ENCODE data around the gene SRXN1. TPM values are rescaled to one million over a fixed set of nuclear protein-coding genes. Genes with fewer than 3 reads are reported as not detected.

SRXN1 gene
- total RNA-seq, 2 experiments from 2014 or later: 1.2 to 1.4 TPM

DNA sequence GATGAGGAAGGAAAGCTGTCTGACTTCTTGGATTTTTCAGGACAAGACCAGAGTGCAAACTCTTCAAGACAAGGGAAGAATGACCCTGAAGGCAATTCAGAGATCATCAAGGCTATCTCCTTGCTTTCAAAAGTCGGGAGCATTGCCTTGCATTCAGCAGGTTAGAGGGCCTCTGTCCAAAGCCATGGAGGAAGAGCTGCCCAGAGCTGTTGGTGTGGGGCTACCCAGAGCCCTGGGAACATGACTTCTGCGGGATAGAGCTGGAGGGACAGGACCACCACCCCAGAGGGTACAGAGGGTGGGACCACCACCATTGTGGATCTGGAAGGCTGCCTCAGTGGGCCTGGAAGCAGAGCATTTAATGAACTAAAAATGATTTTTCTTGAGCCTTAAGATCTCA lies 5.2 kb upstream of the SRXN1 start:
- H3K27me3 Mint-ChIP-seq: peaks cover 60% of the 10 kb centered on the region
- no peak for DNase-seq

DNA sequence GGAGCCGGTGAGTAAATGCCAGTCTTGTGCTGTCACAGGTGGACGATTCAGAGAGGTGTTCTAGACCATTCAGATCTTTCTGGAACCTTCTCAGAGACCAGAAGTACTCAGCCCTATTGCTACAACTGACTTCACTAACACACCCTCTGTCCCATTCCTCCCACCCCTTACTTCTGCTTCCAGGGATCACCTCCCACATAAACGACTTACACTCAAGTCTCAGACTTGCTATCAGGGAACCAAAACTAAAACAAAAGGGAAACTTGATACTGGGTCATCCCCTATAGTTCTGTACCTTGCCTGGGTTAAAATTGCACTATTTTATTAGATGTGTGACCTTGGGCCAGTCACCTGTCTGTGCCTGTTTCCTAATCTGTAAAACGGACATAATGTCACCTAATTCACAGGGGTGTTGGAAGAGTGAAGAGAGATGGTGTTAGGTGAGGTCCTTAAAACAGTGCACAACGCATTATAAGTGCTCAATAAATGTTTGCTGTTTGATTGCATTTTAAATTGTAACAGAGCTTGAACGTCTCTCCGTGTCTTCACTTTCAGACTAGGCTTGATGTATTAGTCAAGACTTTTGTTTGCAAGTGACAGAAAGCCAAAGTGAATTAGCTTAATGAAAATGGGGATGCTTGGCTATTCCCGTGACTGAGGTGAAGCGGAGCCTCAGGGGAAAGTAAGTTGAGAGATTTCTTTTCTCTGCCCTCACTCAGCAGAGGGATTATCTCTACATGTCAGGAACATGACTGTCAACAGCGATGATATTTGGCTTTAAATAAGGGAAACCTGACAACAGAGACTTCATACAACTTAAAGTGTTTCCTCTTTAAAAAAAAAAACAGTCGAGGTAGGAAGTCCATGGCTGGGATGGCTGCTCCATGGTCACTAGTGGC lies 3.0 kb upstream of the SRXN1 start:
- no peak for TF ChIP-seq CTCF (IDR thresholded peaks at IDR 0.05)
- Mint-ChIP-seq H3K27me3 (peaks cover 42% of the 10 kb centered on the region), H3K9me3 (no peaks in the 10 kb centered on the region), H3K4me1 (ENCODE audit: low read depth) (peaks cover 23% of the 10 kb centered on the region), H3K27ac (no peak overlapping the region), H3K36me3 (ENCODE audit: low read depth) (no peaks in the 10 kb centered on the region), H3K4me3 (peak overlapping the region; percentile 67)
- intact Hi-C loops (cut with DNase I, micrococcal nuclease): no loop called here
- H3K9me3 ChIP-seq (ENCODE audit: control insufficient read depth in 1 of 2, insufficient read depth in 1 of 2, low read length in 2 of 2): no peaks in the 10 kb centered on the region
- H3K27ac ChIP-seq (ENCODE audit: low read depth in 1 of 2, low read length in 2 of 2): no peak overlapping the region
- H3K4me3 ChIP-seq (ENCODE audit: low read length): no peak overlapping the region
- POLR2A ChIA-PET: no interaction called here
- CTCF ChIA-PET: interaction anchor here (3.1 kb wide), 1 partner anchor 10 kb away, joined by 10 read pairs; no protein-coding TSS in a partner anchor
- peaks cover 23% of the 10 kb centered on the region for H3K4me1 ChIP-seq (ENCODE audit: insufficient read depth, low read length)
- no peak for ATAC-seq (ENCODE audit: poor library complexity)
- H3K36me3 ChIP-seq (ENCODE audit: insufficient read depth, low read length): no peaks in the 10 kb centered on the region
- H3K27me3 ChIP-seq (ENCODE audit: control insufficient read depth in 1 of 2, insufficient read depth in 2 of 2, low read length in 2 of 2): peaks cover 17 to 31% of the 10 kb centered on the region in 2 experiments
- DNase-seq: no peak

More for the DNA sequence above, 5.2 kb upstream of the SRXN1 start:
- intact Hi-C loops (cut with DNase I, micrococcal nuclease): no loop called here
- H3K27me3 ChIP-seq (ENCODE audit: control insufficient read depth in 1 of 2, insufficient read depth in 2 of 2, low read length in 2 of 2): peaks cover 34 to 53% of the 10 kb centered on the region in 2 experiments
- ChIA-PET POLR2A (no interaction called here), CTCF (no interaction called here)
- Mint-ChIP-seq H3K4me3 (no peak overlapping the region), H3K27ac (no peak overlapping the region), H3K4me1 (ENCODE audit: low read depth) (peaks cover 10% of the 10 kb centered on the region), H3K9me3 (no peaks in the 10 kb centered on the region), H3K36me3 (ENCODE audit: low read depth) (no peaks in the 10 kb centered on the region)
- TF ChIP-seq CTCF (IDR thresholded peaks at IDR 0.05): no peak
- no peak for ATAC-seq (ENCODE audit: poor library complexity)
- peaks cover 0 to 6% of the 10 kb centered on the region in 2 experiments for H3K9me3 ChIP-seq (ENCODE audit: control insufficient read depth in 1 of 2, insufficient read depth in 1 of 2, low read length in 2 of 2)
- peaks cover 9% of the 10 kb centered on the region for H3K4me1 ChIP-seq (ENCODE audit: insufficient read depth, low read length)
- no peaks in the 10 kb centered on the region for H3K36me3 ChIP-seq (ENCODE audit: insufficient read depth, low read length)
- H3K27ac ChIP-seq (ENCODE audit: low read depth in 1 of 2, low read length in 2 of 2): no peak overlapping the region
- no peak overlapping the region for H3K4me3 ChIP-seq (ENCODE audit: low read length)

GRCh38 chr20:654417-654750 lies 1.4 kb upstream of the SRXN1 start:
- ChIA-PET POLR2A (no interaction called here), CTCF (interaction anchor here (3.1 kb wide), 1 partner anchor 9 kb away, joined by 10 read pairs; no protein-coding TSS in a partner anchor)
- Mint-ChIP-seq H3K4me1 (ENCODE audit: low read depth) (peaks cover 34% of the 10 kb centered on the region), H3K27ac (no peak overlapping the region), H3K4me3 (peak overlapping the region; percentile 86), H3K27me3 (peaks cover 34% of the 10 kb centered on the region), H3K36me3 (ENCODE audit: low read depth) (peaks cover 6% of the 10 kb centered on the region), H3K9me3 (no peaks in the 10 kb centered on the region)
- Histone ChIP-seq H3K9me3 (ENCODE audit: control insufficient read depth in 1 of 2, insufficient read depth in 1 of 2, low read length in 2 of 2) (no peaks in the 10 kb centered on the region), H3K36me3 (ENCODE audit: insufficient read depth, low read length) (no peaks in the 10 kb centered on the region), H3K27ac (ENCODE audit: low read depth in 1 of 2, low read length in 2 of 2) (no peak overlapping the region), H3K4me1 (ENCODE audit: insufficient read depth, low read length) (peaks cover 23% of the 10 kb centered on the region), H3K27me3 (ENCODE audit: control insufficient read depth in 1 of 2, insufficient read depth in 2 of 2, low read length in 2 of 2) (peaks cover 8 to 17% of the 10 kb centered on the region in 2 experiments), H3K4me3 (ENCODE audit: low read length) (no peak overlapping the region)
- no peak for TF ChIP-seq CTCF (IDR thresholded peaks at IDR 0.05)
- no peak for ATAC-seq (ENCODE audit: poor library complexity)
- intact Hi-C loops (cut with DNase I, micrococcal nuclease): loop anchor here in 1 of 2 experiments (5.0 kb wide), 1 partner anchor 178 kb away; the partner anchor contains the start of gene FAM110A
- no peak for DNase-seq

Measured in CD4-positive, alpha-beta T cell (primary cell).